Hypothalamus (tissue), 51 donors: ENCODE results near the gene GUCD1.
A peak's percentile ranks its signal among the peaks of the same experiment; 100 is the strongest.
"Not testable (repeated sequence)": the region's sequence is repeated elsewhere in the genome, so short reads cannot be mapped to it uniquely, and the experiment has no call there.

Experiments used
- DNase-seq, 51 donors: peaks; one replicate each; lab custom pipeline; 2025; lab: John Stamatoyannopoulos, UW

The GUCD1 gene

GRCh38 chr22:24554313-24555164, at the start of gene GUCD1:
Gene GUCD1, minus strand, starts transcription at chr22:24555138. Its CDS starts 147 bp downstream, at chr22:24554991.
- DNase-seq = peak in 6 of 51 donors; percentile 7 to 48 (median 33)

GRCh38 chr22:24603770-24604629, 49.1 kb upstream of the GUCD1 start:
- not testable (repeated sequence) for DNase-seq

- not testable (repeated sequence) for DNase-seq
These were observed 48.2 kb upstream of the GUCD1 start, which contains the start of gene GGT1 for GRCh38 chr22:24602847-24603769. Gene GGT1, plus strand, starts transcription at chr22:24603193. Its CDS starts 7,889 bp downstream, at chr22:24611082.

GRCh38 chr22:24602105-24602749, 47.3 kb upstream of the GUCD1 start:
- DNase-seq = not testable (repeated sequence)

GRCh38 chr22:24601217-24602104, 46.5 kb upstream of the GUCD1 start:
- peak in 1 of 51 donors; percentile 15 for DNase-seq

- not testable (repeated sequence) for DNase-seq
These were observed 45.2 kb upstream of the GUCD1 start for GRCh38 chr22:24599958-24600715.

- DNase-seq = no peak
These were observed 44.6 kb upstream of the GUCD1 start for GRCh38 chr22:24599514-24599913.

GRCh38 chr22:24597076-24597475, 42.1 kb upstream of the GUCD1 start:
- DNase-seq = not testable (repeated sequence)

GRCh38 chr22:24595863-24596262, 40.9 kb upstream of the GUCD1 start:
- no peak for DNase-seq

- no peak for DNase-seq
These were observed 40.3 kb upstream of the GUCD1 start for GRCh38 chr22:24595228-24595627.

- DNase-seq = no peak
These were observed 39.7 kb upstream of the GUCD1 start for GRCh38 chr22:24594569-24595120.

- no peak for DNase-seq
These were observed 39.1 kb upstream of the GUCD1 start for GRCh38 chr22:24593836-24594568.

- DNase-seq = not testable (repeated sequence)
These were observed 38.6 kb upstream of the GUCD1 start for GRCh38 chr22:24593559-24593835.

- peak in 47 of 51 donors; percentile 19 to 87 (median 66) for DNase-seq
These were observed 38.1 kb upstream of the GUCD1 start, which contains the start of gene LRRC75B for GRCh38 chr22:24592851-24593558. Gene LRRC75B, minus strand, starts transcription at chr22:24593073. Its CDS starts 34 bp downstream, at chr22:24593039.

- DNase-seq = peak in 3 of 51 donors; percentile 39 to 55 (median 48)
These were observed 37.3 kb upstream of the GUCD1 start for GRCh38 chr22:24592058-24592850.
